DOHH2 (cell line): ENCODE measurements around the gene RALGDS.

Experiments used
- H3F3A ChIP-seq: fragments of 200-600 bp; sonication (generic), shearing (Covaris generic); 2 replicates; pipeline ENCODE4 v1.6.0; 2016; ENCODE audit warnings: antibody characterized with exemption, mild to moderate bottlenecking; ENCODE audit not compliant: control insufficient read depth, insufficient read depth
- H3K27ac ChIP-seq: fragments of 200-600 bp; sonication (generic); 2 replicates; pipeline ENCODE4 v1.5.1; 2014; ENCODE audit warnings: low read depth, mild to moderate bottlenecking, low read length, moderate library complexity
- H3K27me3 ChIP-seq: fragments of 200-600 bp; sonication (generic); 2 replicates; pipeline ENCODE4 v1.6.1; 2014; ENCODE audit warnings: mild to moderate bottlenecking, low read length, mixed read lengths; ENCODE audit not compliant: control insufficient read depth
- H3K36me3 ChIP-seq: fragments of 200-600 bp; sonication (generic); 2 replicates; pipeline ENCODE4 v1.6.1; 2014; ENCODE audit warnings: mild to moderate bottlenecking, low read length, moderate library complexity, mixed read lengths; ENCODE audit not compliant: control insufficient read depth
- H3K4me1 ChIP-seq: fragments of 200-600 bp; sonication (generic); 2 replicates; pipeline ENCODE4 v1.6.1; 2014; ENCODE audit warnings: mild to moderate bottlenecking, low read length, mixed read lengths; ENCODE audit not compliant: control insufficient read depth
- H3K4me2 ChIP-seq: fragments of 200-600 bp; sonication (generic); 2 replicates; pipeline ENCODE4 v1.6.0; 2014; ENCODE audit warnings: mild to moderate bottlenecking, low read length, moderate library complexity
- H3K4me3 ChIP-seq: fragments of 200-600 bp; sonication (generic); 2 replicates; pipeline ENCODE4 v1.5.1; 2014; ENCODE audit warnings: mild to moderate bottlenecking, low read length, mixed read lengths
- H3K79me2 ChIP-seq: fragments of 200-600 bp; sonication (generic); 2 replicates; pipeline ENCODE4 v1.6.1; 2014; ENCODE audit warnings: mild to moderate bottlenecking, low read length, mixed read lengths; ENCODE audit not compliant: control insufficient read depth
- H3K9me2 ChIP-seq: fragments of 200-600 bp; sonication (generic); replicated peaks from 2 replicates; pipeline ENCODE4 v1.6.1; 2014; ENCODE audit warnings: mild to moderate bottlenecking, low read length, mixed read lengths; ENCODE audit not compliant: control insufficient read depth
- H3K9me3 ChIP-seq: fragments of 200-600 bp; sonication (generic); 2 replicates; pipeline ENCODE4 v1.6.1; 2014; ENCODE audit warnings: antibody characterized with exemption, low read length, mixed read lengths; ENCODE audit not compliant: control insufficient read depth, insufficient read depth
- H4K20me1 ChIP-seq: fragments of 200-600 bp; sonication (generic); 2 replicates; pipeline ENCODE4 v1.6.0; 2014; ENCODE audit warnings: low read depth, mild to moderate bottlenecking, antibody characterized with exemption, low read length, moderate library complexity; ENCODE audit not compliant: control insufficient read depth, insufficient read depth
- EZH2phosphoT487 ChIP-seq: fragments of 200-600 bp; sonication (generic); IDR thresholded peaks from 2 replicates; pipeline ENCODE4 v1.6.1; 2017; ENCODE audit warnings: borderline replicate concordance, mild to moderate bottlenecking, antibody characterized with exemption, low read length, moderate library complexity, mixed read lengths
- TF ChIP-seq, protein P1 (sequence below): fragments of 200-600 bp; sonication (generic); IDR thresholded peaks from one replicate; pipeline ENCODE4 v1.5.1; 2014; ENCODE audit warnings: antibody characterized with exemption, mild to moderate bottlenecking, low read depth, low read length; ENCODE audit not compliant: poor library complexity, severe bottlenecking

The RALGDS gene

DNA sequence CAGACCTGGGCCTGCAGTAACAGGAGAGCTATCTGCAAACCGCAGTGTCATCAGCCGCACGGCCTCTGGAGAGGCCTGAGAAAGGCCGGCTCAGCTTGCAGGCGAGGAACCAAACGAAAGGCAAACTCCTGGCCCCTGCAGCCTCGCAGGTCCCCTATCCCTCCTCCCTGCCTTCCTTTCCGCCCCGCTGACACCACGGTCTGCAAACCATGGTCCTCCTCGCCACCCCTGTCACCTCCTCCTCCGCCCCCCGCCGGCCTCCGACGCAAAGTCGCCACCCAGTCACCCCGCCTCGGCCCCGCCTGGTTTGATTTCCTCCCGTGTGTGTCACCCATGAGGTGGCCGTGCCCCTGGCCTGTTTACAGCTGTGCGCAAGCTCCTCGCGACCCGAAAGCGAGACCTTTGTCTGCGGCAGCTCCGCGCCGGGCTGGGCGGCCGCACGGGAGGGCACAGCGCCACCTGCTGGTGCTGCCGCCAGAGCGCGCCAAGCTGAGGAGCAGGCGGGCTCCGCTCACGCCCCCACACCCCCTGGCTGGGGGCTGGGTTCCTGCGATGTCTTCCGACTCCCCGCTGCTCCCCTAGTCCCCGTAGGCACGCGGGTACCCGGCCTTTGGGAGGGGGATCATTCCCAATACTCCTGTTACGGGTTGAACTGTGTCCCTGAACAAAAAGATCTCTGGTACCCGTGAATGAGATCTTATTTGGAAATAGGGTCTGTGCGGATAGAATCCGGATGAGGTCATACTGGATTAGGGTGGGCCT is 23.3 kb upstream of the RALGDS start:
- peaks cover 92% of the 10 kb centered on the region for H3K79me2 ChIP-seq

DNA sequence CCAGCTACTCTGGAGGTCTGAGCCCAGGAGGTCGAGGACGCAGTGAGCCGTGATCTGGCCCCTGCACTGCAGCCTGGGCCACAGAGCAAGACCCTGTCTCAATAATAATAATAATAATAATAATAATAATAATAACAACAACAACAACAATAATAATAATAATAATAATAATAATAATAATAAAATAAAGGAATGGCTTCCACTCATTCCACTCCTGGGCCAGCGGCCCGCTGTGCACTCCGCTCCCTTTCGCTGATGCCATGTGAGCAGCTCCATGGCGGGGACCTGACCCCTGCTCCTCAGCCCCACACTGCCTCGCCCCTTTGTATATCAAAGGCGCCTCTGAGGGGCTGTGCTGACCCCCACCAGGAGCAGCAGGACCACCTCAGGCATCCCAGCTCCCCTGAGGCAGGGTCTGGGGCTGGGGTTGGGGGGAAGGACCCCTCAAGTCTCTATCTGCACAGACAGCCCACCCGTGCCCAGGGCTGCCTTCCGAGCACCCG is 22.6 kb upstream of the RALGDS start:
- no peaks in the 10 kb centered on the region for H3K9me3 ChIP-seq
- no peaks in the 10 kb centered on the region for H3K27me3 ChIP-seq
- H3F3A ChIP-seq, result 0 out of 2 replicates have a peak, but pooled peaks cover 2% of the 10 kb centered on the region
- H3K4me3 ChIP-seq, result peak overlapping the region; percentile 57
- peaks cover 48% of the 10 kb centered on the region for H3K4me1 ChIP-seq
- peaks cover 97% of the 10 kb centered on the region for H3K79me2 ChIP-seq
- TF ChIP-seq, protein P1, sequence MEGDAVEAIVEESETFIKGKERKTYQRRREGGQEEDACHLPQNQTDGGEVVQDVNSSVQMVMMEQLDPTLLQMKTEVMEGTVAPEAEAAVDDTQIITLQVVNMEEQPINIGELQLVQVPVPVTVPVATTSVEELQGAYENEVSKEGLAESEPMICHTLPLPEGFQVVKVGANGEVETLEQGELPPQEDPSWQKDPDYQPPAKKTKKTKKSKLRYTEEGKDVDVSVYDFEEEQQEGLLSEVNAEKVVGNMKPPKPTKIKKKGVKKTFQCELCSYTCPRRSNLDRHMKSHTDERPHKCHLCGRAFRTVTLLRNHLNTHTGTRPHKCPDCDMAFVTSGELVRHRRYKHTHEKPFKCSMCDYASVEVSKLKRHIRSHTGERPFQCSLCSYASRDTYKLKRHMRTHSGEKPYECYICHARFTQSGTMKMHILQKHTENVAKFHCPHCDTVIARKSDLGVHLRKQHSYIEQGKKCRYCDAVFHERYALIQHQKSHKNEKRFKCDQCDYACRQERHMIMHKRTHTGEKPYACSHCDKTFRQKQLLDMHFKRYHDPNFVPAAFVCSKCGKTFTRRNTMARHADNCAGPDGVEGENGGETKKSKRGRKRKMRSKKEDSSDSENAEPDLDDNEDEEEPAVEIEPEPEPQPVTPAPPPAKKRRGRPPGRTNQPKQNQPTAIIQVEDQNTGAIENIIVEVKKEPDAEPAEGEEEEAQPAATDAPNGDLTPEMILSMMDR, result no peak
- no peak for TF ChIP-seq EZH2phosphoT487
- H3K27ac ChIP-seq, result no peak overlapping the region
- H3K36me3 ChIP-seq, result peaks cover 31% of the 10 kb centered on the region
- H3K9me2 ChIP-seq, result no peaks in the 10 kb centered on the region
- H4K20me1 ChIP-seq, result peaks cover 37% of the 10 kb centered on the region
- peak overlapping the region; percentile 67 for H3K4me2 ChIP-seq

More for the DNA sequence above, 23.3 kb upstream of the RALGDS start:
- peaks cover 37% of the 10 kb centered on the region for H4K20me1 ChIP-seq
- peak overlapping the region; percentile 67 for H3K4me2 ChIP-seq
- H3K36me3 ChIP-seq, result peaks cover 32% of the 10 kb centered on the region
- no peak overlapping the region for H3K27ac ChIP-seq
- H3K9me2 ChIP-seq, result no peaks in the 10 kb centered on the region
- H3F3A ChIP-seq, result 0 out of 2 replicates have a peak, but pooled peaks cover 2% of the 10 kb centered on the region
- peaks cover 49% of the 10 kb centered on the region for H3K4me1 ChIP-seq
- no peaks in the 10 kb centered on the region for H3K9me3 ChIP-seq
- no peaks in the 10 kb centered on the region for H3K27me3 ChIP-seq
- no peak for TF ChIP-seq EZH2phosphoT487
- TF ChIP-seq, protein P1, result peak; percentile 99
- peak overlapping the region; percentile 57 for H3K4me3 ChIP-seq

DNA sequence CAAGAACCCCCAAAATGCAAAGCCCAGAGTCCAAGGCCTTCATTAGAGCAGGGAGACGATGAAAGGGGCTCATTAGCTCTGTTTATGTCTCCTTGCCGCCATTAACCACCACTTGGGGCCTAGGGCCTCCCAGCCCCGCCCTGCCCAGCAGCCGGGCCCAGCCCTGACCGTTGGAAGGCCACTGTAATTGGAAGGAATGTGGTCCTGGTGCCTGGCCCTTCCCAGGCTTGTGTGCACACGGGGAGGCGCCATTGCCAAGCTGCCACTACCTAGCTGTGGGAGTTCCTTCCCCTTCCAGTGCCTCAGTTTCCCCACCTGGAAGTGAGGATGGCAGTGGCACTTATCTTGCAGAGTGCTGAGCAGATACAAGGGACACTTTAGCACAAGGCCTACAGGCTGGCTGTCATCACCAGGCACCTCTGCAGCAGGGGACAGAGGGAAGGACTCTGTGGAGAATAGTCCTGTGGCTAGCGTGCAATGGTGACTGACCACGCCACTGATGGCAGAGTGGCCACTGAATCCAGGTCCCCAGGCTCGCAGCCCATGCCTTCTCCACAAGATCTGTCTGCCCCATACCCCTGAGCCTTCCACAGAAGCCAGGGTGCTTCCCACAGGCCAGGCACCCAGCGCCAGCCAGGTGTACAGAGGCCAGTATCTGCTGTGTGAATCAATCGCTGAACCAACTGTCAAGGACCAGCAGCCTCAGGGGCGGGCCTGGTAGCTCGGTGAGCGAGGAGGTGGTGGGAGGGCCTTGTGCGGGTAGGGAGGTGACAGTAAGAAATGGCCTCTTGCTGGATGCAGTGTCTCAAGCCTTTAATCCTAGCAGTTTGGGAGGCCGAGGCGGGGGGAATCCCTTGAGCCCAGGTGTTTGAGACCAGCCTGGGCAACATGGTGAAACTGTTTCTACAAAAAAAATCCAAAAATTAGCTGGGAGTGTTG is 21.9 kb upstream of the RALGDS start:
- no peaks in the 10 kb centered on the region for H3K27me3 ChIP-seq
- peaks cover 35% of the 10 kb centered on the region for H4K20me1 ChIP-seq
- H3K27ac ChIP-seq, result no peak overlapping the region
- 0 out of 2 replicates have a peak, but pooled peaks cover 2% of the 10 kb centered on the region for H3F3A ChIP-seq
- H3K4me2 ChIP-seq, result no peak overlapping the region
- no peaks in the 10 kb centered on the region for H3K9me2 ChIP-seq
- peaks cover 45% of the 10 kb centered on the region for H3K4me1 ChIP-seq
- H3K36me3 ChIP-seq, result peaks cover 24% of the 10 kb centered on the region
- H3K4me3 ChIP-seq, result no peak overlapping the region
- H3K79me2 ChIP-seq, result peaks cover 95% of the 10 kb centered on the region
- no peak for TF ChIP-seq EZH2phosphoT487
- TF ChIP-seq, protein P1, result no peak
- H3K9me3 ChIP-seq, result no peaks in the 10 kb centered on the region
